CD4-positive, alpha-beta T cell treated with Interleukin-17A for 4 hours (primary cell): Measurements from ENCODE around the gene DCP1A.
A peak's percentile ranks its signal among the peaks of the same experiment; 100 is the strongest.
"Not testable (repeated sequence)": the region's sequence is repeated elsewhere in the genome, so short reads cannot be mapped to it uniquely, and the experiment has no call there.

Experiments
- DNase-seq: peaks from one replicate; pipeline ENCODE4 v3.0.0-alpha.2; 2020; ENCODE audit warnings: mixed read lengths

The DCP1A gene

DNA sequence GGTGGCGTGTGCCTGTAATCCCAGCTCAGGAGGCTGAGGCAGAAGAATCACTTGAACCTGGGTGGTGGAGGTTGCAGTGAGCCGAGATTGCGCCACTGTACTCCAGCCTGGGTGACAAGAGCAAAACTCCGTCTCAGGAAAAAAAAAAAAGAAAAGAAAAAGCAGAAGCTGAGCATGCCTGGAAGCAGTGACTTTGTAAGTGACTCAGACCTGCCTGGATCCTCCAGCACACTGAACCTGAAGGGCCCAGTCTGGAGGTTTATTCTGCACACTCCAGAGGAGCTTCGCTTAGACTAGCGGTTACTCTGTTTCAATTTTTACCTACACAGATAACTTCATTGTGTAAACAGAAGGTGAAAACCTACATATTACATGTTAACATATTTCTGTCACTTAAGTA is 19.4 kb downstream of the DCP1A start:
- DNase-seq, result not testable (repeated sequence)

- DNase-seq, result no peak
Observed at GRCh38 chr3:53324105-53324504, 23.2 kb downstream of the DCP1A start.

DNA sequence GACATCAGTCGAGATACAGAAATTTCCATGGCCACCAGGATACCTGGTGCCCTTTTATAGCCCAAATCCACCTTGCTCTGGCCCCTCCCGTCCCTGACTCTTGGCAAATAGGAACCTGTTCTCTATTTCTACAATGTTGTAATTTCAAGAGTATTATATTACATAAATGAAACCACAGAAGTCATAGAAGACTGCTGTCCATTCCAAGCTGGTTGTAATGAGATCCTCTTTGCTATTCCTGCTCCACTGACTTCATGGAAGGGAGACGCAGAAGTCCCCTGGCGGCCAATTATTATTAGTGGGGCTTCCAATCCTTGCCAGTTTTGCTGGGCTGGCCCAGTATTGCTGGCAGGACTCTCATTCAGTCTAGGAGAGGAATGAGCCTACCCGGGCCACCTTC is 26.6 kb downstream of the DCP1A start:
- DNase-seq, result no peak

- DNase-seq, result no peak
Observed at GRCh38 chr3:53318522-53318921, 28.8 kb downstream of the DCP1A start.

GRCh38 chr3:53312832-53313231 is 34.5 kb downstream of the DCP1A start:
- no peak for DNase-seq

- no peak for DNase-seq
Observed at GRCh38 chr3:53311882-53312281, 35.5 kb downstream of the DCP1A start.

DNA sequence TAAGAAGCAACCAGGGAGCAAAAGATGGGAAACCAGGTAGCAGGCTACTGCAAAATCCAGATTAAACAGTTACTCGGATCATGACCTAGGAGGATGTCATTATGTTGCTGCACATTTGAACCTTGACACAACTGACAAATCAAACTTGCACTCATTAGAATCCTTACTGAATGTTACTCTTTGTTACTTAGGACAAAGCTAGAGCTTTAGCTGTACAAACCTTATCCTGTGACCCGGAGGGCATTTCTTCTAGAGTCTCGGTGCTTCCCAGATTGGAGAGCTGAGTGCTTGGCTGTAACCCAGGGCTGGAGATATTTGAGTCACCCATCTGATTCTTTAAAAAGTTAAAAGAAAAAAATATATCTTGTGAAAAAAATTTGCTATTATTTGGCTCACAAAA is 43.4 kb downstream of the DCP1A start:
- no peak for DNase-seq

DNA sequence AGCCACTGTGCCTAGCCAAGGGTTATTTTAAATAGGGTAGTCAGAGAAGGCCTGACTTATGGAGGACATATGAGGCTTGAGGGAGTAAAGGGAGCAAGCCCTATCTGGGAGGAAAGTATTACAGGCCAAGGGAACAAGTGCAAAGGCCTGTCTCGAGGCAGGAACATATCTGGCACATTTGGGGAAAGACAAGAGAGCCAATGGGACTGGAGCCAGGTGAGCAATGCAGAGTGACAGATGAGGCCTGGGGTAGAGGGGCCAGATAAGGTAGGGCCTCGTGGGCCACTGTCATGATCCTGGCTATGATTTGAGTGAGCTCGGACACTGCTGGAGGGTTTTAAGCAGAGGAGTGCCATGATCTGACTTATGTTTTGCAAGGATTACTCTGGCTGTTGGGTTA is 43.8 kb downstream of the DCP1A start:
- DNase-seq, result no peak

GRCh38 chr3:53300826-53301225 is 46.5 kb downstream of the DCP1A start:
- no peak for DNase-seq

- DNase-seq, result peak; percentile 13
Observed at GRCh38 chr3:53299611-53300023, 47.7 kb downstream of the DCP1A start.

- DNase-seq, result no peak
Observed at GRCh38 chr3:53295410-53295809, 51.9 kb downstream of the DCP1A start.

- DNase-seq, result no peak
Observed at GRCh38 chr3:53293867-53294266, 53.5 kb downstream of the DCP1A start.

DNA sequence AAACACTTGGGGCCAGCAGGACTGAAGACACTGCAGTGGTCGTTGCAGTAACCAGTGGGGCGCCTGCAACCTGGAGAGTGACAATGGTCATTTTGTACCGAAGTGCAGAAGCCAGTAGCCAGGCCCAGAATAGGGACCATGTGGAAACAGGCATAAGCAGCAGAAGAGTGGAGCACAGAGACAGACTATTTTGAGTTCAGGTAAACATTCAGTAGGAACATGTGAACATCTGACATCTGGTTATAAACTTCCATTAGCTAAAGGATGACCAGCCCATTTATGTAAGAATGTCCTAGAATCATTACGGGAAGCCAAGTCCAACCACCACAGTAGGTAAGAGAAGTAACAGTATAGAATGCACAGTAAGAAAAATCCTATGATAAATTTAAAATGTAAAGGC is 59.1 kb downstream of the DCP1A start:
- DNase-seq, result no peak

DNA sequence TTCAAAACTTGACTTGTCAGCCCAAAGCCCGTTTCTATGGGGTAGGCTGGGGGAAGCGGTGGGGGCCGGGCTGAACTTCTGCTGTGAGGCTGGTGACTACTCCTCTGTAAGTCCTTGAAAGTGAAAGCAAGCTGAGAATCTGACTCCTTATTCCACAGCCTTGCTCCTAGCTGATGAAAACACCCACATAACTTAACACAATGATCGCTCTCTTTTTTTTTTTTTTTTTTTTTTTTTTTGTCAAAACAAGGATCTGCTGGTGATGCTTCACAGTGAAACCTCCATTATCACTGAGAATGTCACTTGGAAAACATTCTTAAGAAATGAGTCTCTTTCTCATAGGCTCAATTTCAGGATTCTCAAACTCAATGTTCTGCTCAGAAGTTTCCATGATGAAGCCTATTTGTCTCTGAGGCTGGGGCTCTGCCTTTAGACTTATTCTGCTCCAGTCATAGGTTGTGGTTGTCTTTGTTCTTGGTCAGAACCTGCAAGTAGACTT is 60.2 kb downstream of the DCP1A start:
- no peak for DNase-seq

DNA sequence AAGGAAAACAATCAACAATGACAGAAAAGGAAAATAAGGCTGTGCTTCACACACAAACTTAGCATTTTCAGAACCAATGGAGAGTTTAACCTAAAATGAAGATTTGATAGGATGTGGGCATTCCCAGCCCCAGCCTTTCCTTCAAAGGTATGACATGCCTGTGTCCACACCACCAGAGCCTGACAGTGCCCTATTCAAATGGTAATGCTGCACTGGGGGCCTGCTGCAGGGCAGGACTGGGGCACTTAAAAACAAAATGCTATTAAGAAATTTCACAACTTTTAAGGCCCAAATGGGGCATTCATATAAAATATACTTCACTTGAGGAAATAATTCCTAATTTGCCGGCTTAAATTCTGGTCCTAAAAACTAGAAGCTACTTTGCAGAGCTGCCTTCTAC is 60.6 kb downstream of the DCP1A start:
- DNase-seq, result no peak

DNA sequence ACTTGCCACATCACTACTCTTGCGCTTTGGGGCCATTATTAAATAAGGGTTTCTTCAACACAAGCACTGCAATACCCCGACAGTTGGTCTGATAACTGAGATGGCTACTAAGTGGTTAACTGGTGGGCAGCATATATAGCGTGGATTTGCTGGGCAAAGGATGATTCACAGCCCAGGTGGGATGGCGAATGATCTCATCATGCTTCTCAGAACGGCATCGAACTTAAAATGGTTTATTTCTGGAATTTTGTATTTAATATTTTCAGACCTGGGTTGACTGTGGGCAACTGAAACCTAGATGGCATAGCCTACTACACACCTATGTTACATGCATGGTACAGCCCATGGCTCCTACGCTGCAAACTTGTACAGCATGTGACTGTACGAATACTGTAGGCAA is 64.8 kb downstream of the DCP1A start:
- DNase-seq, result no peak

- DNase-seq, result no peak
Observed at GRCh38 chr3:53278667-53279066, 68.7 kb downstream of the DCP1A start.

DNA sequence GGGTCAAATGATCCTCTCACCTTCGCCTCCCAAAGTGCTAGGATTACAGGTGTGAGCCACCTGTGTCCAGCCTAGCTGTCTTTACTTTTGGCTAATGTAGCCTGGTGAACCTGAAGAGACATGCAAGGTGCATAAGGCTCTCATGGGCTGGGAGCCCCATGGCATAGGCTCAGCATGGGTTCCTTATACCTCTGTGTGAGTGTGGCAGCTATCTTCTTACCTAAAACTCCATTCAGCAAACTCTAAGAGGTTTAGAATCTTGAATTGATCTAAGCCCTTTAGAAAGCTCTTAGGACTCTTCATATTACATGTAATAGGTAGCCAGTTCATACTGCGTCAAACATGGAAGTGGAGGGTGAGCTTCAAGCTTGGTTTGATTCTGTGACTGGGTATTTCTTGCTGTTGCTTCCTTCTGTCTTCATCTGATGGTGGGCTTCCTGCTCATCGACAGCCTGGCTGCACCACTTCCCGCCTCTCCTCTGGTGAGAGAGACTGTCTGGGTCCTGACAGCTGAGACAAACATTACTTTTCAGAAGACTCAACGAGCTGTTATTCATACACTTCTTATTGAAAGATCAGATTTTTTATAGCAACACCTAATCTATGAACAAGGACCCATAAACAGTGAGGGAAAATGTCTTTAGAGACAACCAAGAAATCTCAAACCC is 72.3 kb downstream of the DCP1A start:
- DNase-seq, result peak; percentile 38

GRCh38 chr3:53273146-53273670 is 74.1 kb downstream of the DCP1A start:
- no peak for DNase-seq

DNA sequence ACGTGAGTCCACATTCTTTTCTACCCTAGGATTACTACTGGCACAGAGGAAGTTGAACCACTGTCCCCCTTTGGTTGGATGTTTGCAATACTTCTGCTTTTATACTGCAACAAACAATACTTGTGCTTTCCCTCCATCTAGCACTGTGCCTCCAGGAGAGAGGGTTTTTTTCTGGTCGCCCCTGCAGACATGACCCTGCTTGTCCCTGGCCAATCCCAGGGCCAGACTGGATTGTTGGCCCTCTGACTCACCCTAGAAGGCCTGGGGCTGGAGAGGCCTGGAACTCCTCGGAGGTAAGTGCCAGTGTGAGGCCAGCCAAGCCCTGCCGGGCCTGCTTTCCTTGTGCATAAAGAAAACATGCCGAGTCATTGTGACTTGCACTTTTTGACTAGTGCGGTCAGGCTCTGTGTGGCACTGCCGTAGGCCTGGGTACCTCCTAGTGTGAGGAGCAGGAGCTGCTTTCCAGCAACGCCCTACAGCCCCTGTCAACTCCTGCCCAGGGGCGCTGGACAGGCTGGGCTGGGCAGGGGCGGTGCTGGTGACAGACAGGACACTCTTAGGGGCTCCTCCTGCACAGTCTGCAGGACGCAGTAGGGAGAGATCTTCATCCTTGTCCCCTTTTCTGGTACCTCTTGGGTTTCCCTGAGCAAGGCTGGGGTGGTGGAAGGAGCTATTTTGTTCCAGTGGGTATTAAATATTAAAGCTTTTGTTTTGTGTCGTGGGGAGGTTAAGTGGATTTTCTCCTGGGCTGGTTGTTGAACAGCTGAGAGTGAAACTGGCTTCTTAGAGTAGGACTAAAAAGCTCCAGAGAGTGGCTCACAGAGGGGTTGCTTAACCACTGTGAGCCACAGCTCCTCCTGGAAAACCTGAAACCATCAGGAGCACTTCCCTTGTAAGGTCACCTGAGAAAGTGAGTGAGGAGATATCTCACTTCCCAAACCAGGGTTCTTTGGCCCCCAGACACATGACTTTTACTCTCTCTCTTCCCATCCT is 77.2 kb downstream of the DCP1A start:
- DNase-seq, result no peak

- DNase-seq, result not testable (repeated sequence)
Observed at GRCh38 chr3:53269193-53269592, 78.2 kb downstream of the DCP1A start.

- DNase-seq, result no peak
Observed at GRCh38 chr3:53267766-53268165, 79.6 kb downstream of the DCP1A start.

GRCh38 chr3:53264718-53265117 is 82.6 kb downstream of the DCP1A start:
- DNase-seq, result no peak

DNA sequence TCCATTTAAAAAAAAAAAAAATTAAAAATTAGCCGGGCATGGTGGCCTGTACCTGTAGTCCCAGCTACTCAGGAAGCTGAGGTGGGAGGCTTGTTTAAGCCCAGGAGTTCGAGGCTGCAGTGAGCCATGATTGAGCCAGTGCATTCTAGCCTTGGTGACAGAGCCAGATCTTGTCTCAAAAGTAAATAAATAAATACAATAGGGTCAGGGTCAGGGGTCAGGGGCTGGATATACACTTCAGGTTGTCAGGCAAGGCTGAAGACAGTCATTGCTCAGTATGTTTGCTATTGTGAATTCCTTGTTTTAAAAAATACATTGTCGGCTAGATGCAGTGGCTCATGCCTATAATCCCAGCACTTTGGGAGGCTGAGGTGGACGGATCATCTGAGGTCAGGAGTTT is 83.4 kb downstream of the DCP1A start:
- DNase-seq, result no peak
